Esophagus muscularis mucosa (tissue), 3 donors: ENCODE measurements around the gene ARAP1.

ENCODE experiments used
- CTCF ChIP-seq, 3 experiments: fragments of 200-600 bp in 2 of 3; fragments of 450-650 bp in 1 of 3; sonication (generic) in 2 of 3; IDR thresholded peaks; one replicate each; pipeline ENCODE4 v1.5.1; 2017 to 2019; ENCODE audit warnings: antibody characterized with exemption in 3 of 3, mild to moderate bottlenecking in 2 of 3, moderate library complexity in 1 of 3
- POLR2AphosphoS5 ChIP-seq, 2 donors: sonication (generic); formaldehyde crosslinking; IDR thresholded peaks; one replicate each; pipeline ENCODE4 v1.6.1; 2017; ENCODE audit warnings: antibody characterized with exemption in 2 of 2

- no peak for TF ChIP-seq CTCF (IDR thresholded peaks at IDR 0.05)
- no peak for TF ChIP-seq POLR2AphosphoS5 (IDR thresholded peaks at IDR 0.05)
These were observed 30.5 kb downstream of the ARAP1 start for GRCh38 chr11:72721689-72722049.
